ENCODE results near the gene VEZT.

The VEZT gene

DNA sequence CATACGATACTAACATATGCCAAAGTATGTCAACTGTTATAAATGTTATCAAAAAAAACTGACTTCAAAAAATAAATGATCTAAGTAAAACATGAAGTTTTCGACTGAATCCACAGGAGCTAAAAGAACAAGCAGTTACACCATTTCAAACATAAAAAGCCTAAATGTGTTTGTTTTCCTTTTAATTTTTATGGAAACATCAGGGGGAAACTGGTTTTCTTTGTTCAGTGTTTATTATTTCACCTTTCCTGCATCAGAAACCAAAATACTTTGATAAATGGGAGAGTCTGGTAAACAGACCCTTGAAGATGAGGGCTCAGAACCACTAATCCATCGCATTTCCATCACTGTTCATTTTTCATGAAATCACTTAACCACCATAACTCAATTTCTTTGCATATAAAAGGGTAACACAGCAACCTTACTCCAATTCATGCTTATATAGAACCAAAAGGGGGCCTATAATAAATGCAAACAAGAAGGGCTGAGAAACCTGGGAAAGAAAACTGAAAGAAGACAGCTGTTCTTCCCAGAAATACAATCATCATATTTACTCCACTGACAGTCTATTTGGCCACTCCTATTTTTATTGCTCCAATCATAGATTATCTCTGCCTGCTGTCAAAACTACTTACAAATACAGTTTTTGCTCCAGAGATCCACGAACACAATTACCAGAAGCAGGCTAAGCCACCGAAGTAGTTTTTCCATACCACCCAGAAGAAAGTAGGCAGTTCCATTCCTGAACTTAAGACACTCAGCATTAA lies 17.3 kb upstream of the VEZT start:
- no peak for DNase-seq (ENCODE audit: low spot score)

DNA sequence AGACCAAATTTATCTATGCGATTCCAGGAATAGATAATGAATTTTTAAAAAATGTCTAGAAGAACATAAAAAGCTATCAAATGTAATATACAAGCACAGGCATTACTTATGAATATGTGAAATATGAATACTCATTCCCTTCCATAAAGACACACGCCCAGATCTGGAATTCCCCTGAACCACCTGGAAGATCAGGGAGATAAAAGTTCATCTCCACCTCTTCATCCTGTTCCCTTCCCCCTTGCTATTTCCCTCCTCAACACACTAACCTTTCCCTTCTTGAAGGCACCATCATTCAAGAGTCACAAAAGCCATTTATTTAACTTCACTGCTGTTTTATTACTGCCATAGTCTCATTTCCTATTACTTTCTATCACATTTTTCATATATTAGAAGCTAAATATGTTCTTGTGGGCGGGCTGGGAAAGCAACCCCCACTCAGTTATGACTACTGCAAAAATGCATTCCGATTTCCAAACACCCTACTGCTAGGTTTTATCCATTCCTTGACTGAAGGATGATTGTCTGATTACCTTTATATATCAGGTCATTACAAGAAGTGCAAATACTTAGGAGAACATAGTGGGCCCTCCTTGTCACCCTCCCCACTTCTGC lies 16.4 kb upstream of the VEZT start:
- no peak for DNase-seq (ENCODE audit: low spot score)

DNA sequence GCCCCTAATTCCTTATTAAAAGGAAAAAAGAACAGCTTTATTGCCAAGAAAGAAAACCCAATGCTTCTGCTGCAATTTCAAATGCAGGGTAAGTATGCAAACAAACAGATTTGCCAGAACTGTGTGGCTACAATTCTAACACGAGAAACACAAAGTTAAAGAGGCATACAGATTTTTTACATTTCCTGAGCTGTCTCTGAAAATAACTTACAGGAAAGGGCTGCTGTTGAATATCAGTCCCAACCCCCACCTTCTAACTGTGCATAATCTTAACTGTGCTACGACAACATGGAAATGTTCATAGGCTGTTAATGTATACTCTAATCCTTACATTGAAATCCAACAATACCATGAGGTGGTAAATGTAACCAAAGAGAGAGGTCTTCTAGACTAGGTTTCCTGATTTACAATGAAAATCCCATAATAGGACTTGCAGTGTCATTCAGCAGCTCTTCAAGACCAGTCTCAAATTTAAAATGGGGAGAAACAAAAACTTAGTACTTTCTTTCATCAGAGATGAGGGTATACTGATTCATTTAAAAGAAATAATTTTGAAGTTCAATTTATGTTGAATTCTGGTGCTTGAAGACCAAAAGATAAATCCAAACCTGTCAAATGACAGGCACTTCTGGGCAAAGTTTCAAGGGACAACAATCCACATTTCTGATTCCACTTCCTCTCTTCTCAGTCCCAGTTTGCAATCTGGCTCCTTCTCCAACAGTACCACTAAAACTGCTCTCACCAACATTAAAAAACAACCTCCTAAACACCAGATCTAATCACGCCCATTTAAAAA lies 14.7 kb upstream of the VEZT start:
- no peak for DNase-seq (ENCODE audit: low spot score)

- no peak for DNase-seq (ENCODE audit: low spot score)
Measured at GRCh38 chr12:95203487-95204030, 14.0 kb upstream of the VEZT start.

- DNase-seq (ENCODE audit: low spot score), result peak; percentile 21
Measured at GRCh38 chr12:95204141-95204866, 13.3 kb upstream of the VEZT start.

DNA sequence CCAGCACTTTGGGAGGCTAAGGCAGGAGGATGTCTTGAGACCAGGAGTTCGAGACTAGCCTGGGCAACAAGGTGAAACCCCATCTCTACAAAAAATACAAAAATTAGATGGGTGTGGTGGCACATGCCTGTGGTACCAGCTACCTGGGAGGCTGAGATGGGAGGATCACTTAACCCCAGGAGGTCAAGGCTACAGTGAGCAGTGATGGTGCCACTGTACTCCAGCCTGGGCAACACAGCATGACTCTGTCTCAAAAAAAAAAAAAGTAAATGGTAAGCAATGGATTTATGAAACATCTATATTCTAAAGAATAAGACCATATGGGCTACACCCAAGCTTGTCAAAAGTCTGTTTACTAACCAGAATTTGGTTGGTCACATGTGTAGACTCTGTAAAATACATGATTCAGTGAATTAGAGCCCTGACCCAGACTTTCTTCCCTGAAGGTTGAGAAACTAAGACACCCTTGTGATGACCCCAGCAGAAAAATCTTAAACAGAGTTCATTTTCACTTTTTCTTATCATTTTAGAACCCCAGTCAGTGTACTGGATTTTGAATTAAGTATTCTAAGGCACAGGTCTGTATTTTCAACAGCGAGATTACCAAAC lies 12.5 kb upstream of the VEZT start:
- DNase-seq (ENCODE audit: low spot score), result no peak

DNA sequence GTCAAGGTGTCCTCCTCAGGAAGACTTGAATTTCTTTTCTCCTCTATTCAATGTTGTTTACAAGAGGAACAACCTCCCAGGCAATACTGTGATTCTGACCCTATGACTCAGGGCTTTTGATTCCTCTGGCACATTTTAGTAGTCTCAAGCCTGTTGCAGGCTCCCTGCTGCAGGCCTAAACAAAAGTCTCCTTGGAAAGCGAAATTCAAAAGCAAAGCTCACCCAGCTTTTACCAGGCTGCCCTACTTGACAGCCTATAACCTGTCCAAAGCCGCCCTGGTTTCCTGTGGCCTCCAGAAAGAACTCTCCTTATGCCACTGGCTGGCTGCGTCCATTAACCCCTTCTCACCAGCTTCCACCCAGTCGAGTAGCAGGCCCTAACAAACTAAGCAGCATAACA lies 11.9 kb upstream of the VEZT start:
- no peak for DNase-seq (ENCODE audit: low spot score)

- no peak for DNase-seq (ENCODE audit: low spot score)
Measured at GRCh38 chr12:95206916-95207315, 10.7 kb upstream of the VEZT start.

DNA sequence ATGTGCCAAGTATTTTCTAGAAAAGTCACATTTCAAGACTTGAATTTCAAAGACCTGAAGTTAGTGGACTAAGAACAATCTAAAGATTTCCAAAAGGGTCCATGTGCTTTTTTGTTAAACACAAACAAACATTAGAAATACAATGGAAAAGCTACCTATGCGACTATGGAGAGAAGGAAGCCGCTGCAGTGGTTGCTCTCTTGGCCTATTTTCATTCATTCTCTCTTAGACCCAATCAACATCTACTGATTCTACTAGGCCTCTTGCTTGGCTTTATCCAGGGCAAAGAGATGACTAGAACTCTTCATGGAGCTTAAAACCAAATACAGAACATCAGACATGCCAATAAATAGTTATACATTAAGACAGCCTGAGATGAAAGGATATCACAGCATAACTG lies 10.2 kb upstream of the VEZT start:
- DNase-seq (ENCODE audit: low spot score), result no peak

GRCh38 chr12:95208678-95209077 lies 8.9 kb upstream of the VEZT start:
- DNase-seq (ENCODE audit: low spot score), result no peak

DNA sequence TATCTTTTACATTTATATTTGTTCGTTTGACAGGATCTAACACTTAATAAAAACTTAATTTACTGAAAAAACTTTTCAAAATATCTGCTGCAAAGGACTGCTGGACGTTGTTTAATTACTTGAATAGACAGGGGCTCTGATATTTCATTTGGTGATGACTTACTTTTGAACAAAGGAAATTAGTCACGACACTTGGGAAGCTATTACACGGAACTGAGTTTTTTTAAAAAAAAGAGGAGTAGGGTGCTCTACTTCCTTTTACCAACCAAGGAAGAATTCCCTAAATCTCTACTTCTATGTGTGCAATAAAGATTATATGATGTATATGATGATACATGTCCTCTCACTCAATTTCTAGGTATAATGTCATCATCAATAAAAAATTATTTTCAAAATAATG lies 5.0 kb upstream of the VEZT start:
- DNase-seq (ENCODE audit: low spot score), result no peak

DNA sequence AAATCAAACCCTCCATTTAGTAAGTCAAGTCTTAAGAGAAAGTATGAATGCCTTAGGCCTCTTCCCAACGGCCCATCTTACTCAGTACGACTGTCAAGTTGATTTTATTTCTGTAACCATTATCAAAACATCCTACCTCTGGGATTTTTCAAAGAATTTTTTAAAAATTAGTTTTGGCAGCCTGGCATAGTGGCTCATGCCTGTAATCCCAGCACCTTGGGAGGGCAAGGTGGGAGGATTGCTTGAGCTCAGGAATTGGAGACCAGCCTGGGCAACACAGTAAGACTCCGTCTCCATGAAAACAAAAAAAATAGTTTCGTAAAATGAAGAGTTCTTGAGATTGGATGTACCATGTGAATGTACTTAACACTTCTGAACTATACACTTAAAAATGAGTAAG lies 4.5 kb upstream of the VEZT start:
- DNase-seq (ENCODE audit: low spot score), result no peak

DNA sequence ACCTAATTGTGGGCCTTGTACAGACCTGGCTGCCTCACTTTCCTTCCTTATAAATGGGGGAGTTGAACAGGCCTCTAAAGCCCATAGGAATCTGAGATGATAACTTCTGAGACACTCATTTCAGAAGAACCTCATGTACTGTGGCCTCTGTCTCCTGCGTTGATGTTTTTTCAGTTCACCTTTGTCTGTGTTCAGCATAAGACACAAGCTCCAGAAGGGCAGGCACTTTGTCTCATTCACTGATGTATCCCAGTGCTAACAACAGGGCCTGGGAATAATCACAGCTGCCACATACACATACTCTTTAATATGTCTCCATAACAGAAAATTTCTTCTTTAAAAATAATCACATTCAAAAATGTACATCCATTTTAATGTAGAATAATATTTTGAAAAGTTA lies 3.7 kb upstream of the VEZT start:
- DNase-seq (ENCODE audit: low spot score), result no peak

DNA sequence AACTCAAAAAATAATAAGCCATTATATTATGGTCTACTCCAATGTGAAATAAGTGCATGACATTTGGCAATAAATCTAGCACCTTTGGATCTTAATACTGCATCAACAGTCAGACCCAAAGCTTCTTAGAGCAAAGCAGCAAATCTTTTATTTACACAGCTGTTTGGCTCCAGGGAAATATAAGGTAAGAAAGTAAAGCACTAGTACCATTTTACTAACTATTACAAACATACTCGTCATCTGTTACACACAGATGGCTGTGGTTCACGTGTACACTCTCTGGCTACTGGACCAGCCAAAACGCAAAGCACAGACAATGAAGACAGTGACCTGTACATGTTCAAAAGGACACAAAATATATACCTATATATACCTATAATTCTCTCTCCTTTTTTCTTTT lies 3.1 kb upstream of the VEZT start:
- DNase-seq (ENCODE audit: low spot score), result no peak

DNA sequence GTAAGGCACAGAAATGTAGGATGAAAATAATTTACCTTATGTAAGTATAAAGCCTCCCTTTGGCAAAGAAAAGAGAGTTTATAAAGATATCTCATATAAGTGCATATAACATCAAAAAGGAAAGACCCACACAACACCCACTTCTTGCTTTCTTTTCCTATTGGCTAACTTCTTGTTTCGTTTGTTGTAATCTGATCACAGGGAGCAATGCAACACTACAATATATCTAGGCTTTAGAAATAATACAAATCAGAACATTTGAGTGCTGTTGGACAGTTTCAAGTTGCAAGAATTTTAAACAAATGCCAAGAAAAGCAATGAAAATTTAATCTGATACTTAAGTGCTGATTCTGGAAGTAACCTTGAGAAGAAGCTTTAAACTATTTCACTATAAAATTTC lies 1.7 kb upstream of the VEZT start:
- peak; percentile 47 for DNase-seq (ENCODE audit: low spot score)

DNA sequence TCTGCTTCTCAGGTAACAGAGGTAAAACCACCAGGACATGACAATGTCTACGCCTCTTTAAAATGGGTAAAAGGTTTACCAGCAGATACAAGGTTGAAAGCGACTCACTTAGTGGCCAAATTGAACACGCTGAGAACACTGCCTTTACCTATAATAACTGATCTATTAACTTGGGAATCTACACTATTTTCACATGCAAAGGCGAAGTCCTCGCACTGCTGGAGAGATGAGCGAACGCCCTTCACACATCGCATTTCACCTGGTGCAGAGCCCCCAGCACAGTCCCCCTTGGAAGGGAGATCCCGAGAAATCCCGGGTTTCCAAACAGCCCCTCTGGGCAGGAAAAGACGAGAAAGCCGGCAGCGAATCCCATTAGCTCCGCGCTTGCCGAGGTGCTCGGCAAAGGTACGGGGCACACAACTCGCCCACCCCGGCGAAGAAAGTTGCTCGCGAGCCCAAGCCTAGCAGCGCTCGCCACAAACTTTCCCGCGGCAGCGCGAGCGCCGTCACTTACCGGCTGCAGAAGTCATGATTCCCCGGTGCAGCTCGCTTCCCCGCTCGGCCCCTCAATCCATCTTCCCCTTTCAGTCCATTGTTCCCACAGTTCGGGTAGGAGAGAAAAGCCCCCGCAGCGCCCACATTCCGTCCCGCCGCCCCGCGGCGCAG lies 763 bp upstream of the VEZT start:
- peak; percentile 23 for DNase-seq (ENCODE audit: low spot score)

DNA sequence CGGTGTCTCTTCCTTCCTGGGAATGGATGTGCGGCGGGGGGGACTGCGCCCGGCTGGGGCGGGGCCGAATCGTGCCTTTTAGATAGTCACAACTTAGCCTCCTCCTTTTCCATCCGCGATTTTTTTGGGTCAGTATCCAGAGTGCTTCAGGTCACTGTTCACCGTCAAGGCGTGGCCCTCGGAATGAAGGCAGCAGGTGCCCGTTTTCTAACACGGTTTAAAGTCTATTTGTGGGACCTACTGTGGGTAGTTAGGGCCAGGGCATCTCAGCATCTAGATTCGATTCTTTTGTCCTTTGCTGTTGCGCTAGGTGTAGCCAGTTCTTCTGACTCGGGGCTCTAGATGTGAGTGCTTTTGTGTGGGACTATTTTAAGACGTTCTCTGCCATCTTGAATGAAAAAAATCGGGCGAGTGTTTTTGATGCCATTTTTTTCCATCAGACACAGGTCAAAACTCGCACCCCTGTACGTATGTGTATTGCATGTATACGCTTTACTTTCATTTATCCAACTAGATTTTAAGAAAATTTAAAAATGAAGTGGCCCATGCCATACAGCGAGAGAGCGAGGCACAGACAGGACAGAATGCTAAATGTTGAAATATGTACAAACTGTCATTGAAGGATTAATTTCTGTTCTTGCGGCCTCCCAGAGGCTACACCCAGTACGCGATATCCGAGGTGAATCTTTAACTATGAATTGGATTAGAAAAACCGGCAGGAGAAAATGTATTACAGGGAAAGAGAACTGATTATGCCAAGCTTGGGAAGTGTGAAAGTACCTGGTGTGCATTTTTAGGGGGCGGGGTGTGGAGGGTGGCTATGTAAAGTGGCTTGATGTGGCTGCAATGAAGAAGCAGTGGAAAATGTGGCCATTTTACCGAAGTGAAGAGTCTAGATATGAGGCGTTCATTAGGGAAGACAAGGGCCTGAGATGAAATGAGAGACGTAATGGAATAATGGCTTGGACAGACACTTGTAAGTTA lies 835 bp downstream of the VEZT start:
- DNase-seq (ENCODE audit: low spot score), result no peak

DNA sequence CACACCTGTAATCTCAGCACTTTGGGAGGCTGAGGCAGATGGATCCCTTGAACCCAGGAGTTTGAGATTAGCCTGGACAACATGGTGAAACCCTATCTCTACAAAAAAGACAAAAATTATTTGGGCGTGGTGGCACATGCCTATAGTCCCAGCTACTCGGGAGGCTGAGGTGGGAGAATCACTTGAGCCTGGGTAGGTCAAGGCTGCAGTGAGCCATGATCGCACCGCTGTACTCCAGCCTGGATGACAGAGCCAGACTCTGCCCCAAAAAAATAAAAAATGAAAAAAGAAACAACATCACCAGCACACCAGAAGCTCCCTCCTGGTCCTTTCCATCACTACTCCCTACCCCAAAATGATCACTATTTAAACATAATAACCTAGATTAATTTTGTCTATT lies 2.6 kb downstream of the VEZT start:
- no peak for DNase-seq (ENCODE audit: low spot score)

DNA sequence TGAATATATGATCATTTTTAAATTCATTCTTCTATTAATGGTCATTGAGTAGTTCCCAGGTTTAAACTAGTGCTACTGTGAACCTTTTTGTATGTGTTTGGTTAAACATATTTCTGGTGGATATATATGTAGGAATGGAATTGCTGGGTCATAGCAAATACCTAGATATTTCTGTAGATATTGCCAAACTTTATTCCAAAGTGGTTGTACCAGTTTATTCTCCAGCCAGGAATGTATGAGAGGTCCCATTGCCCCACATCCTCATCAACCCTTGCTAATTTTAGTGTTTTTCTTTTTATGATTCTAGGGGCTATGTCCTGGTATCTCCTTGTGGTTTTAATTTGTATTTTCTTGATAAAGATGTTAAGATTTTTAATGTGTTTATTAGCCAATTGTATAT lies 3.1 kb downstream of the VEZT start:
- DNase-seq (ENCODE audit: low spot score), result no peak
